ENCODE data around the gene MYO1B. TPM values are rescaled to one million over a fixed set of nuclear protein-coding genes. Genes with fewer than 3 reads are reported as not detected.

The MYO1B gene
- total and polyA plus RNA-seq, 10 of the 15 experiments (the other 5 are each of a cell fraction or from before 2014, with no cell fraction given): 0.10 to 4.2 (median 1.6) TPM

DNA sequence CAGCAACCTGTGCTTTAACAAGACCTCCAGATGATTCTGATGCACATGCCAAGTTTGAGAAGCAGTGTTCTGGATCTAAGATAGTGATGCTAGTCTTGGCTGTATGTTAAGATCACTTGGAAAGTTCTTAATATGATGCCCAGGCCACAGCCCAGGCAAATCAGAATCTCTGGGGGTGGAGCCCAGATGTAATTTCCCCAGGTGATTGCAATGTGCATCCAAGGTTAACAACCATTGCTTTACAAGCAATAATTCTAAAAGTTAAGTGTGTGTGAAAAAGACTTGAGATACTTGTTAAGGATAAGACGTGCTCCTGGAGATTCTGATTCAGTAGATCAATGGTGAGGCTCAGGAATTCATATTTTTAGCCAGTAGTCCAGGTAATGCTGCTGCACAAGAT, 44.3 kb upstream of the MYO1B start:
- intact Hi-C loops (cut with micrococcal nuclease; ENCODE audit: unreplicated experiment) (no loop called here), in situ Hi-C loops (cut with MboI) (no loop called here)
- Histone ChIP-seq H2AFZ (ENCODE audit: control insufficient read depth, low read depth, low read length) (no peak overlapping the region), H4K20me1 (ENCODE audit: control insufficient read depth, insufficient read depth) (no peaks in the 10 kb centered on the region), H3K4me3 (no peak overlapping the region), H3K27me3 (replicated peaks in 1 of 2; ENCODE audit: control insufficient read depth in 2 of 2, insufficient read depth in 2 of 2, low read length in 1 of 2) (no peaks in the 10 kb centered on the region), H3K4me1 (ENCODE audit: control insufficient read depth, insufficient read depth, low read length) (no peaks in the 10 kb centered on the region), H3K27ac (ENCODE audit: control insufficient read depth, insufficient read depth) (no peak overlapping the region), H3K36me3 (ENCODE audit: control insufficient read depth in 2 of 2, insufficient read depth in 2 of 2, low read length in 1 of 2) (no peaks in the 10 kb centered on the region), H3K79me2 (ENCODE audit: control insufficient read depth, insufficient read depth, low read length) (no peaks in the 10 kb centered on the region), H3K4me2 (ENCODE audit: control insufficient read depth, insufficient read depth) (no peak overlapping the region), H3K9me3 (replicated peaks; ENCODE audit: control insufficient read depth, insufficient read depth, low read length) (no peaks in the 10 kb centered on the region; the same call in 2 of the 3 replicates), H3K9ac (ENCODE audit: control insufficient read depth, insufficient read depth, low read length) (no peak overlapping the region)
- ChIA-PET CTCF (no interaction called here), RAD21 (ENCODE audit: unreplicated experiment) (no interaction called here), SMC1A (ENCODE audit: uncharacterized antibody, unreplicated experiment) (interaction anchor here (1.1 kb wide), 1 partner anchor 149 kb away, joined by 3 read pairs; no protein-coding TSS in a partner anchor), POLR2A (no interaction called here)
- no TSS peak for BruUV-seq (replicated peaks)
- ATAC-seq (no peak), FAIRE-seq (no peak), DNase-seq (ENCODE audit: low read depth, low spot score) (no peak)
- 61% methylated on average over 1 of the region's 1 CpG for WGBS (ENCODE audit: insufficient coverage, insufficient replicate concordance, low lambda C conversion rate, missing lambda C conversion rate)
- TF ChIP-seq, protein P1, sequence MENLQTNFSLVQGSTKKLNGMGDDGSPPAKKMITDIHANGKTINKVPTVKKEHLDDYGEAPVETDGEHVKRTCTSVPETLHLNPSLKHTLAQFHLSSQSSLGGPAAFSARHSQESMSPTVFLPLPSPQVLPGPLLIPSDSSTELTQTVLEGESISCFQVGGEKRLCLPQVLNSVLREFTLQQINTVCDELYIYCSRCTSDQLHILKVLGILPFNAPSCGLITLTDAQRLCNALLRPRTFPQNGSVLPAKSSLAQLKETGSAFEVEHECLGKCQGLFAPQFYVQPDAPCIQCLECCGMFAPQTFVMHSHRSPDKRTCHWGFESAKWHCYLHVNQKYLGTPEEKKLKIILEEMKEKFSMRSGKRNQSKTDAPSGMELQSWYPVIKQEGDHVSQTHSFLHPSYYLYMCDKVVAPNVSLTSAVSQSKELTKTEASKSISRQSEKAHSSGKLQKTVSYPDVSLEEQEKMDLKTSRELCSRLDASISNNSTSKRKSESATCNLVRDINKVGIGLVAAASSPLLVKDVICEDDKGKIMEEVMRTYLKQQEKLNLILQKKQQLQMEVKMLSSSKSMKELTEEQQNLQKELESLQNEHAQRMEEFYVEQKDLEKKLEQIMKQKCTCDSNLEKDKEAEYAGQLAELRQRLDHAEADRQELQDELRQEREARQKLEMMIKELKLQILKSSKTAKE (IDR thresholded peaks at IDR 0.05; ENCODE audit: low read depth, poor library complexity, severe bottlenecking): no peak
- TF ChIP-seq, protein P2, sequence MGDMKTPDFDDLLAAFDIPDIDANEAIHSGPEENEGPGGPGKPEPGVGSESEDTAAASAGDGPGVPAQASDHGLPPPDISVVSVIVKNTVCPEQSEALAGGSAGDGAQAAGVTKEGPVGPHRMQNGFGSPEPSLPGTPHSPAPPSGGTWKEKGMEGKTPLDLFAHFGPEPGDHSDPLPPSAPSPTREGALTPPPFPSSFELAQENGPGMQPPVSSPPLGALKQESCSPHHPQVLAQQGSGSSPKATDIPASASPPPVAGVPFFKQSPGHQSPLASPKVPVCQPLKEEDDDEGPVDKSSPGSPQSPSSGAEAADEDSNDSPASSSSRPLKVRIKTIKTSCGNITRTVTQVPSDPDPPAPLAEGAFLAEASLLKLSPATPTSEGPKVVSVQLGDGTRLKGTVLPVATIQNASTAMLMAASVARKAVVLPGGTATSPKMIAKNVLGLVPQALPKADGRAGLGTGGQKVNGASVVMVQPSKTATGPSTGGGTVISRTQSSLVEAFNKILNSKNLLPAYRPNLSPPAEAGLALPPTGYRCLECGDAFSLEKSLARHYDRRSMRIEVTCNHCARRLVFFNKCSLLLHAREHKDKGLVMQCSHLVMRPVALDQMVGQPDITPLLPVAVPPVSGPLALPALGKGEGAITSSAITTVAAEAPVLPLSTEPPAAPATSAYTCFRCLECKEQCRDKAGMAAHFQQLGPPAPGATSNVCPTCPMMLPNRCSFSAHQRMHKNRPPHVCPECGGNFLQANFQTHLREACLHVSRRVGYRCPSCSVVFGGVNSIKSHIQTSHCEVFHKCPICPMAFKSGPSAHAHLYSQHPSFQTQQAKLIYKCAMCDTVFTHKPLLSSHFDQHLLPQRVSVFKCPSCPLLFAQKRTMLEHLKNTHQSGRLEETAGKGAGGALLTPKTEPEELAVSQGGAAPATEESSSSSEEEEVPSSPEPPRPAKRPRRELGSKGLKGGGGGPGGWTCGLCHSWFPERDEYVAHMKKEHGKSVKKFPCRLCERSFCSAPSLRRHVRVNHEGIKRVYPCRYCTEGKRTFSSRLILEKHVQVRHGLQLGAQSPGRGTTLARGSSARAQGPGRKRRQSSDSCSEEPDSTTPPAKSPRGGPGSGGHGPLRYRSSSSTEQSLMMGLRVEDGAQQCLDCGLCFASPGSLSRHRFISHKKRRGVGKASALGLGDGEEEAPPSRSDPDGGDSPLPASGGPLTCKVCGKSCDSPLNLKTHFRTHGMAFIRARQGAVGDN (IDR thresholded peaks at IDR 0.05): no peak
- TF ChIP-seq, protein P3, sequence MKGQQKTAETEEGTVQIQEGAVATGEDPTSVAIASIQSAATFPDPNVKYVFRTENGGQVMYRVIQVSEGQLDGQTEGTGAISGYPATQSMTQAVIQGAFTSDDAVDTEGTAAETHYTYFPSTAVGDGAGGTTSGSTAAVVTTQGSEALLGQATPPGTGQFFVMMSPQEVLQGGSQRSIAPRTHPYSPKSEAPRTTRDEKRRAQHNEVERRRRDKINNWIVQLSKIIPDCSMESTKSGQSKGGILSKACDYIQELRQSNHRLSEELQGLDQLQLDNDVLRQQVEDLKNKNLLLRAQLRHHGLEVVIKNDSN (IDR thresholded peaks at IDR 0.05; ENCODE audit: borderline replicate concordance, extremely low read length, insufficient read depth, low read depth, low read length): no peak
- TF ChIP-seq KLF5 (IDR thresholded peaks at IDR 0.05; ENCODE audit: partially characterized antibody) (no peak), POLR2AphosphoS5 (IDR thresholded peaks at IDR 0.05; ENCODE audit: low read length) (no peak), TCF12 (IDR thresholded peaks at IDR 0.05; ENCODE audit: low read depth, low read length) (no peak), BMI1 (IDR thresholded peaks at IDR 0.05; ENCODE audit: borderline replicate concordance) (no peak), FOXM1 (IDR thresholded peaks at IDR 0.05; ENCODE audit: low read depth, low read length) (no peak), ASH2L (IDR thresholded peaks at IDR 0.05; ENCODE audit: borderline replicate concordance, low read depth) (no peak), CREM (IDR thresholded peaks at IDR 0.05; ENCODE audit: low read depth) (no peak), CREB1 (IDR thresholded peaks at IDR 0.05; ENCODE audit: low read depth) (no peak), POU2F2 (IDR thresholded peaks at IDR 0.05; ENCODE audit: borderline replicate concordance, low read depth, low read length) (no peak), RAD21 (IDR thresholded peaks at IDR 0.05; ENCODE audit: insufficient read depth, low read depth, low read length) (no peak), MEF2B (IDR thresholded peaks at IDR 0.05; ENCODE audit: partially characterized antibody, poor library complexity, severe bottlenecking) (no peak)
- TF ChIP-seq, protein P4, sequence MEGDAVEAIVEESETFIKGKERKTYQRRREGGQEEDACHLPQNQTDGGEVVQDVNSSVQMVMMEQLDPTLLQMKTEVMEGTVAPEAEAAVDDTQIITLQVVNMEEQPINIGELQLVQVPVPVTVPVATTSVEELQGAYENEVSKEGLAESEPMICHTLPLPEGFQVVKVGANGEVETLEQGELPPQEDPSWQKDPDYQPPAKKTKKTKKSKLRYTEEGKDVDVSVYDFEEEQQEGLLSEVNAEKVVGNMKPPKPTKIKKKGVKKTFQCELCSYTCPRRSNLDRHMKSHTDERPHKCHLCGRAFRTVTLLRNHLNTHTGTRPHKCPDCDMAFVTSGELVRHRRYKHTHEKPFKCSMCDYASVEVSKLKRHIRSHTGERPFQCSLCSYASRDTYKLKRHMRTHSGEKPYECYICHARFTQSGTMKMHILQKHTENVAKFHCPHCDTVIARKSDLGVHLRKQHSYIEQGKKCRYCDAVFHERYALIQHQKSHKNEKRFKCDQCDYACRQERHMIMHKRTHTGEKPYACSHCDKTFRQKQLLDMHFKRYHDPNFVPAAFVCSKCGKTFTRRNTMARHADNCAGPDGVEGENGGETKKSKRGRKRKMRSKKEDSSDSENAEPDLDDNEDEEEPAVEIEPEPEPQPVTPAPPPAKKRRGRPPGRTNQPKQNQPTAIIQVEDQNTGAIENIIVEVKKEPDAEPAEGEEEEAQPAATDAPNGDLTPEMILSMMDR (IDR thresholded peaks at IDR 0.05 in 2 of 3, conservative IDR thresholded peaks at IDR 0.05 in 1 of 3; ENCODE audit: control insufficient read depth in 2 of 3, extremely low read depth in 1 of 3, insufficient read depth in 1 of 3, low read depth in 3 of 3, low read length in 3 of 3): no peak
- TF ChIP-seq, protein P5, sequence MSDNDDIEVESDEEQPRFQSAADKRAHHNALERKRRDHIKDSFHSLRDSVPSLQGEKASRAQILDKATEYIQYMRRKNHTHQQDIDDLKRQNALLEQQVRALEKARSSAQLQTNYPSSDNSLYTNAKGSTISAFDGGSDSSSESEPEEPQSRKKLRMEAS (IDR thresholded peaks at IDR 0.05; ENCODE audit: low read depth, low read length): no peak

Measured in GM12878 (cell line).